ENCODE results near the gene AP2M1.

The AP2M1 gene

DNA sequence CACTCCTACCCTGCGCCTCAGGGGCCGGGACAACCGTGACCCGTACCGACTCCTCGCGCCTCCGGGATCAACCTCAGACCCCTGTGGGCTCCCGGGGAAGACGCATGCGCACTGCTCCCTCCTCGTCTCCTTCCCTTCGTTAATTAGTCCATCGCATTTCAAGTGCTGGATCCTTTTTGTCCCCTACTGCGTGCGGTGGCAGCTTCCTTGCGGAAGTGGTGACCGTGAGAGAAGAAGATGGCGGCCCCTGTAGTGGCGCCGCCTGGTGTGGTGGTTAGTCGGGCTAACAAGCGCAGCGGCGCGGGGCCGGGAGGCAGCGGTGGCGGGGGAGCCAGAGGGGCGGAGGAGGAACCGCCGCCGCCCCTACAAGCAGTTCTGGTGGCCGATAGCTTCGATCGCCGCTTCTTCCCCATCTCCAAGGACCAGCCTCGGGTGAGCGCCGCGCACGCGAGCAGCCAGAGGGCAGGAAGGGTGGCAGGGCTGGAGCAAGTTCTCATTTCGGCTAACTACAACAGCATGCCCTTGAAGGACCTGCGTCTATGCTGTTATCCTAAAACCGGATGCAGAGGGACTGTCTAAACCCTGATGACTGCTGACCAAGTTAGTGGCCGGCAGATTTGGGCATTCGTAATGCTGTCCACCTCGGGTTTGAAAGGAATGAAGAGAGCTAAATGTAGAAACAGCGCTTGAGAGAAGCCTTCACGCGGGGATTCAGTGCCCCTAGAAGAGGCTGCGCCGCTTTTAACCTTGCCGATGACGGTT is 39.3 kb upstream of the AP2M1 start, which contains the start of gene EIF2B5:
Gene EIF2B5 (plus strand): TSS at position 210 of the 762 bp plus-strand sequence. CDS start 28 bp downstream, at position 238.
- TF ChIP-seq CTCF (IDR thresholded peaks at IDR 0.05; ENCODE audit: control extremely low read depth, extremely low read depth, low read depth, missing control alignments) = peak; percentile 31
- peak; percentile 92 for DNase-seq (ENCODE audit: extremely low spot score)
- POLR2A ChIA-PET = interaction anchor here (0.8 to 1.5 kb wide), 2 partner anchors 9 to 45 kb away, joined by 3 read pairs; no protein-coding TSS in a partner anchor
- CTCF ChIA-PET = interaction anchor here (0.8 to 1.9 kb wide), 5 partner anchors 9 to 251 kb away, joined by 3 to 14 read pairs (median 5); partner anchors contain the start of gene PARL

DNA sequence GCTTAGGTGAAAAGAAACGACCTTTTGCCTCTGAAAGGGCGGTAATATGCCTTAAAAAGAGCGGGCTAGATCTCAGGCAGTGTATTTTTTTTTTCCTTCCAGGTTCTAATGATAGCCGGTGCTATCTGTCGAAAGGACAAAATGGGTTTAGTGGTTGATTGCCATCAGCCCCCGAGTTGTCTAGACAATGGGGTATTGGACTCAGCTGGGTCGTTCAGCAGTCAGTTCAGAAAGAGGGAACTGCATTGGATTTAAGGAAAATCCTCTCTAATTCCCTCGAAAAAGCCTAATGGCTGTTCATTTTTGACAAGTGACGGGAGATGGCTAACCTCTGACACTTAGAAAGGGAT is 38.8 kb upstream of the AP2M1 start:
- no peak for DNase-seq (ENCODE audit: extremely low spot score)
- TF ChIP-seq CTCF (IDR thresholded peaks at IDR 0.05; ENCODE audit: control extremely low read depth, extremely low read depth, low read depth, missing control alignments) = no peak
- ChIA-PET POLR2A (interaction anchor here (1.5 kb wide), 1 partner anchor 9 kb away, joined by 3 read pairs; no protein-coding TSS in a partner anchor), CTCF (interaction anchor here (1.5 kb wide), 3 partner anchors 9 to 240 kb away, joined by 5 to 14 read pairs (median 6); no protein-coding TSS in a partner anchor)

DNA sequence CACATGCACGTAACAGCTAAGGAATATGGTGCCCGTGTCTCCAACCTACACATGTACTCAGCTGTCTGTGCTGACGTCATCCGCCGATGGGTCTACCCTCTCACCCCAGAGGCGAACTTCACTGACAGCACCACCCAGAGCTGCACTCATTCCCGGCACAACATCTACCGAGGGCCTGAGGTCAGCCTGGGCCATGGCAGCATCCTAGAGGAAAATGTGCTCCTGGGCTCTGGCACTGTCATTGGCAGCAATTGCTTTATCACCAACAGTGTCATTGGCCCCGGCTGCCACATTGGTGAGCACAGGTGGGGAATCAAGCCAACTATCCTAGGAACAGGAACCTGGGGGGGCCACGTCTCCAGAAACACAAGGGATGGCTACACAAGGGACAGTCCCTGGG is 34.2 kb upstream of the AP2M1 start:
- ChIA-PET CTCF (interaction anchor here (1.1 kb wide), 1 partner anchor 12 kb away, joined by 3 read pairs; no protein-coding TSS in a partner anchor), POLR2A (no interaction called here)
- no peak for TF ChIP-seq CTCF (IDR thresholded peaks at IDR 0.05; ENCODE audit: control extremely low read depth, extremely low read depth, low read depth, missing control alignments)
- DNase-seq (ENCODE audit: extremely low spot score) = no peak

DNA sequence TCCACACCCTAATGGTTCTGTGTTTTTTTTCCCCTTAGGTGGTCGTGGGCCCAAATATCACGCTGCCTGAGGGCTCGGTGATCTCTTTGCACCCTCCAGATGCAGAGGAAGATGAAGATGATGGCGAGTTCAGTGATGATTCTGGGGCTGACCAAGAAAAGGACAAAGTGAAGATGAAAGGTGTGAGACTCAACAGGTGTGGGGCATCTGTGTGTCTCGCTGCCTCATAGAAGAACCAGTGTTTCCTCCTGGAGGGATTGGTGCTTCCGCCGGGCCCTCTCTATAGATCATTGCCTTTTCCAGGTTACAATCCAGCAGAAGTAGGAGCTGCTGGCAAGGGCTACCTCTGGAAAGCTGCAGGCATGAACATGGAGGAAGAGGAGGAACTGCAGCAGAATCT is 32.5 kb upstream of the AP2M1 start:
- TF ChIP-seq CTCF (IDR thresholded peaks at IDR 0.05; ENCODE audit: control extremely low read depth, extremely low read depth, low read depth, missing control alignments) = no peak
- CTCF ChIA-PET = no interaction called here
- no peak for DNase-seq (ENCODE audit: extremely low spot score)
- POLR2A ChIA-PET = no interaction called here

DNA sequence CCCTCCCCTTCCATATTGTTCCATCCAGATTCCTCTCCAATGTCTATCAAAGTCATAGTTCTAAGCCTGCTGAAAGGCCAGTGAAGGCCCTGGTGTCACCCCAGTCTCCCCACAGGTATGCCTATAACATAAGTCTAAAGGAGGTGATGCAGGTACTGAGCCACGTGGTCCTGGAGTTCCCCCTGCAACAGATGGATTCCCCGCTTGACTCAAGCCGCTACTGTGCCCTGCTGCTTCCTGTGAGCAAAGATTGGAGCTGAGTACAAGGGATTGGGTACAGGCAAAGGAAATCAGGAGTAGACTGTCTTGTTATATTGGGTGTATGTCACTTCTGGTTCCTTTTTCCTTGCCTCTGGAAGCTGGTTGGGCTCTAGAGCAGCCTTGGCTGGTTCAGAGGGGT is 31.3 kb upstream of the AP2M1 start:
- no peak for DNase-seq (ENCODE audit: extremely low spot score)
- POLR2A ChIA-PET = interaction anchor here (0.6 kb wide), 1 partner anchor 1172 kb away, joined by 6 read pairs; no protein-coding TSS in a partner anchor
- CTCF ChIA-PET = interaction anchor here (0.9 to 3.0 kb wide), 3 partner anchors 8 to 37 kb away, joined by 3 to 14 read pairs (median 7); partner anchors contain the start of genes DVL3 and EIF2B5
- TF ChIP-seq CTCF (IDR thresholded peaks at IDR 0.05; ENCODE audit: control extremely low read depth, extremely low read depth, low read depth, missing control alignments) = no peak

- no peak for TF ChIP-seq CTCF (IDR thresholded peaks at IDR 0.05; ENCODE audit: control extremely low read depth, extremely low read depth, low read depth, missing control alignments)
- ChIA-PET CTCF (interaction anchor here (0.8 to 3.0 kb wide), 12 partner anchors 9 to 249 kb away, joined by 3 to 14 read pairs (median 4); partner anchors contain the start of genes EEF1AKMT4 and EIF2B5), POLR2A (interaction anchor here (0.6 to 1.2 kb wide), 2 partner anchors 9 to 175 kb away, joined by 3 read pairs; partner anchors contain the start of gene EIF2B5)
- DNase-seq (ENCODE audit: extremely low spot score) = no peak
Observed at GRCh38 chr3:184144505-184144904, 30.1 kb upstream of the AP2M1 start.
